Activated gamma-delta T cell treated with anti-CD3 and anti-CD28 coated beads, Interleukin-2, amount 50 U/mL, for 16 hours (primary cell): ENCODE results near the gene H2BW2.
"Not testable (repeated sequence)": the region's sequence is repeated elsewhere in the genome, so short reads cannot be mapped to it uniquely, and the experiment has no call there.

Experiments used
- DNase-seq: peaks from one replicate; pipeline ENCODE4 v3.0.0-alpha.2; 2020; ENCODE audit warnings: low read depth

Gene H2BW2

DNA sequence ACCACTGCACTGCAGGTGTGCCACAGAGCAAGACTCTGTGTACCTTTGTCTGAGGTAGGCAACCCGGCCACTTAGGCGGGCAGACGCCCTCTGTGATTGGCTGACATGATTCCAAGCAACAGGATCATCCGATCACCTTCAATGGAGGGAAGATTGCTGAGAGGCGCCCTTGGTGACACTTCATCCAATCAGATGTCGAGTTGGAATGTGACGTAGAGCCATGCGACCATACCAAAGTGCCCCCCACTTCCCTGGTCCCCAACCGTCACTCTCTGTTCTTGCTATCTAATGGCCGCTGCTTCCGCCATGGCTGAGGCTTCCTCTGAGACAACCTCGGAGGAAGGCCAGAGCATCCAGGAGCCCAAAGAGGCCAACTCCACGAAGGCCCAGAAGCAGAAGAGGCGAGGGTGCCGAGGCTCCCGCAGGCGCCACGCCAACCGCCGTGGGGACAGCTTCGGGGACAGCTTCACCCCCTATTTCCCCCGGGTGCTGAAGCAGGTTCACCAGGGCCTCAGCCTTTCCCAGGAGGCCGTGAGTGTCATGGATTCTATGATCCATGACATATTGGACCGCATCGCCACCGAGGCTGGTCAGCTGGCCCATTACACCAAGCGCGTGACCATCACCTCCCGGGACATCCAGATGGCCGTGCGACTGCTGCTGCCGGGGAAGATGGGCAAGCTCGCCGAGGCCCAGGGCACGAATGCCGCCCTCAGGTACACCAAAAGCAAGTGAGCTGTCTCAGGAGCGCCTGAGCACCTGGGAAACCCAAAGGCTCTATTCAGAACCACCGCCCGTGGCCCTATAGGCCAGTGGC is at the start of gene H2BW2:
Gene H2BW2, plus strand, starts transcription at position 268 of the 817 bp plus-strand sequence. Its CDS starts 39 bp downstream, at position 307.
- no peak for DNase-seq

DNA sequence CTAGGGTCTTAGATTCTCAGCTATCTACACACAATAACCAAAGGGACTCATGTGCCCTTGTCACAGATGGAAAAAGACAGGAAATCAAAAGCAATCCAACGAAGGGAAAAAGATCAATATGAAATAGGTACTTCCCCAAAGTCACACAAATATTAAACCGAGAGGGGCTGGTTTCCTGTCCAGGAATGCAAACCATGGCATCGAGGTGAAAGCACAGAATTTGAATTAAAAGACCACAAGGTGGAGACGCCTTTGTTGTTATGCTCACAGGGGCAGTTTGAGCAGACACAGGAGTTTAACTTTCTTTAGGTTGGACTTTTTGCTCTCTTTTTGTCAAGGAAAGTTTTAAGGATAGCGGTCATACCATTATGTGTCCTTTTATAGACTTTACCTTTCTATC is 40.5 kb upstream of the H2BW2 start:
- DNase-seq, result no peak

DNA sequence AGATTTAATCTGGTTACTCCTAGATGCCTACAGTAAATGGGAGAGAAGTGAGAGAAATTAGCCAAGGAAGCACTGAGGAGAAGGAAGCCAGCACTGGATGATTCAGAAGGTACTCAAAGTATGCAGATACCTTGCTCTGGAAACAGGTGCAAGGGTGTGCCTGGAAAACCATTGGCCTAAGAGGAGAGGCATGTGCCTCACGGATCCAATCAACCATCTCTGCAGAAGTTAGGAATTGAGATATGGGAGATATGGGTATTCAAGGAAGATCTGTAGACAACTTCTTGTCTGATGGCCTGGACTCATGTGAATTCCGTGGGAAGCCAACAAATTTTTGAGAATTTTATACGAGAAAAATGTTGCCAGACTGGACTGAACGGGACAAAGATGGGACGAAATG is 30.9 kb upstream of the H2BW2 start:
- no peak for DNase-seq

DNA sequence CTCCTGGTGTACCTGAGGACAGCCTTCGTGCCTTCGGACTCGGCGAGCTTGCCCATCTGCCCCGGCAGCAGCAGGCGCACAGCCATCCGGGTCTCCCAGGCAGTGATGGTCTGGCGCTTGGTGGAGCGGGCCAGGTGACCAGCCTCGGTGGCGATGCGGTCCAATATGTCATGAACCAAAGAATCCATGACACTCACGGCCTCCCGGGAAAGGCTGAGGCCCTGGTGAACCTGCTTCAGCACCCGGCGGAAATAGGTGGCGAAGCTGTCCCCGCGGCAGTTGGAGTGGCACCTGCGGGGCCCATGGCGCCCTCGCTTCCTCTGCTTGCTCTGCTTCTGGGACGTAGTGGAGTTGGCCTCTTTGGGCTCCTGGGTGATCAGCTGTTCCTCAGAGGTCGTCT is 26.6 kb upstream of the H2BW2 start:
- no peak for DNase-seq

DNA sequence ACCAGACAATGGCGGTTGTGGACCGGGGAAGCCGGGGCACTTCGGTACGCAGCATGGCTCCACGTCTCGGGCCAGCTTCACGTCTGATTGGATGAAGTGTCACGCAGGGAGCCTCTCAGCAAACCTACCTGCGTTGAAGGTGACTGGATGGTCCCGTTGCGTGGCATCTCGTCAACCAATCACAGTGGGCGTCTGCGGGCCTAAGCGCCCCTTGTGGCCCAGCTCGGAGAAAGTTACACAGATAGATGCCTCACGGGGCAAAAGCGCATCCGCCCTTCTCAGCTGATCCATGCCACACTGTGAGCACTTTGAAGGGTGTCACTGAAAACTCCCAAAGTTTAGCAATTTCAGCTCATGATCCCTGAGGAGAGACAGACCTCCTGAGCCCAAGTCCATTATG is 26.1 kb upstream of the H2BW2 start, which contains the start of gene H2BW1:
Gene H2BW1, minus strand, starts transcription at position 103 of the 400 bp plus-strand sequence. CDS start 132 bp downstream, outside the sequence.
- no peak for DNase-seq

DNA sequence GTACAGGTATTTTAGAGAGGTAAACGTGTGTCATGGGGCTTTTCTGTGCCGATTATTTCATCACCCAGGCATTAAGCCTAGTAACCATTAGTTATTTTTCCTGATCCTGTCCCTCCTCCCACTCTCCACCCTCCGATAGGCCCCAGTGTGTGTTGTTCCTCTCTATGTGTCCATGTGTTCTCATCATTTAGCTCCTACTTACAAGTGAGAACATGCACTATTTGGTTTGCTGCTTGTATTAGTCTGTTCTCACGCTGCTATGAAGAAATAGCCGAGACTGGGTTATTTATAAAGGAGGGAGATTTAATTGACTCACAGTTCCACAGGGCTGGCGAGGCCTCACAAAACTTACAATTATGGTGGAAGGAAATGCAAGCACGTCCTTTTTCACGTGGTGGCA is 24.2 kb upstream of the H2BW2 start:
- not testable (repeated sequence) for DNase-seq

DNA sequence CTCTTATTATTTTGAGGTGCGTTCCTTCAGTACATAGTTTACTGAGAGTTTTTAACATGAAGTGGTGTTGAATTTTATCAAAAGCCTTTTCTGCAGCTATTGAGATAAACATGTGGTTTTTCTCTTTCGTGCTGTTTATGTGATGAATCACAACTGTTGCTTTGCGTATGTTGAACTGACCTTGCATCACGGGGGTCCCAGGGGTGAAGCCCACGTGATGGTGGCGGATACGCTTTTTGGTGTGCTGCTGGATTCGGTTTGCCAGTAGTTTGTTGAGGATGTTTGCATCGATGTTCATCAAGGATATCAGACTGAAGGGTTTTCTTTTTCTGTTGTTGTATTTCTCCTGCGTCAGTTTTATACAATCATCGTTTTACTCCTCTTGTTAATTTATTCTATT is 21.6 kb upstream of the H2BW2 start:
- no peak for DNase-seq

DNA sequence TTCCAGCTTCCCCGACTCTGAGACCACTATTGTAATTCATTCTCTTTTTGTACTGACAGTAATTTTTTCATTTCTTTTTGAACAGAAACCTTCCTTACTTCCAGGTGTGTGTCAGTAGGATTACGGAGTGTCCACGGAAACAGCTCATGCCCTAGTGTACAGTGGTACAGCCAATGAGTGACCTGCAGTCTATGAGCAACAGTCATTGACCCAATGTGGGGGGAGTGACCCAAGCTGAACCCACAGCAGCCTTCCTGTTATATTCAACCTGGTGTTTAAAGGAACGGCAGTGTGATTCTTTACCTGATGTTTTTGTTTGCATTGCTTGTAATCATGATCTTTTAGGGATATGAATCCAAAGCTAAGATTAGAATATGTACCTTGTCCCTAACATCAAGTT is 1.2 kb downstream of the H2BW2 start:
- no peak for DNase-seq

DNA sequence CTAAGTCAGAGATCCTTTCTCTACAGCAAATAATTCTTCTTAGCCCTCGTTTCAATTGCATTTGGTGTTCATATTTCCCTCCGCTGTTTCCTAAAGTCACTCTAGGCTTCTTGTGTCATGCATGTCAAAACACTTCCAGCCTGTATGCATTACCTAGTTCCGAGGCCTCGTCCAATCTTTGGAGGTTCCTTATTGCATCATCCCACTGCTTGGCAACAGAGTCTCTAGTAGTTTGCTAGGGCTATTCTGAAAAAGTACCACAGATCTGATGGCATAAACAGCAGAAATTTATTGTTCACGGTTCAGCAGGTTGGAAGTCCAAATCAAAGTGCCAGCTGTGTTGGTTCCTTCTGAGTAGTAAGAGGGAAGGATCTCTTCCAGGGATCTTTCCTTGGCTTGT is 5.9 kb downstream of the H2BW2 start:
- no peak for DNase-seq

DNA sequence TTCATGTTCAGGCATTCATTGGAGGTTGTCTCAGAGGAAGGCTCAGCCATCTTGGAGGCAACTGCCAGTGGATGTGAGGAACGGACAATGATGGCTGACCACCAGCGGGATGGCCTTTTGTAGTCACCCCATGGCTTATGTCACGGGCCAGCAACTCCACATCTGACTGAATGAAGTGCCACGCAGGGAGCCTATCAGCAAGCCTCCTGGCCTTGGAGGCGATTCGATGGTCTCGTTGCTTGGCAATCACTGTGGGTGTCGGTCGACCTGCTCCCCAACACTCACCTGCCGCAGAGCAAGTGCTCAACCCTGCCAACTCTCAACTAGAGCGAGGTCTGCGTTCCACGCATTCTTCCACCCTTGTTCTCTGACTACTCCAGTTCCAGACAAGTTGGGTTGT is 7.4 kb downstream of the H2BW2 start:
- no peak for DNase-seq

DNA sequence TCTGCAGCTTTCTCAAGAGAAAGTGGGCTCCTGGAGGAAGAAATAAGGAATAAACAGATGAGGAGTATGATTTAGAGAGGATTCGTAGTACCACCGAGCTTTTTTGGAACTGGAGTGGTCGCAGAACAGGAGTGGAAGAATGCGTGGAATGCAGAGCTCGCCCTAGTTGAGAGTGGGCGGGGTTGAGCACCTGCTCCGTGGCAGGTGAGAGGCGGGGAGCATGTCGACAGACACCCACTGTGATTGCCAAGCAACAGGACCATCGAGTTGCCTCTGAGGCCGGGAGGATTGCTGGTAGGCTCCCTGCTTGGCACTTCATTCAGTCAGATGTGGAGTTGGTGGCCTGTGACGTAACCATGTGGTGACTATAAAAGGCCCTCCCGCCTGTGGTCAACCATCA is 15.2 kb downstream of the H2BW2 start:
- DNase-seq, result not testable (repeated sequence)

DNA sequence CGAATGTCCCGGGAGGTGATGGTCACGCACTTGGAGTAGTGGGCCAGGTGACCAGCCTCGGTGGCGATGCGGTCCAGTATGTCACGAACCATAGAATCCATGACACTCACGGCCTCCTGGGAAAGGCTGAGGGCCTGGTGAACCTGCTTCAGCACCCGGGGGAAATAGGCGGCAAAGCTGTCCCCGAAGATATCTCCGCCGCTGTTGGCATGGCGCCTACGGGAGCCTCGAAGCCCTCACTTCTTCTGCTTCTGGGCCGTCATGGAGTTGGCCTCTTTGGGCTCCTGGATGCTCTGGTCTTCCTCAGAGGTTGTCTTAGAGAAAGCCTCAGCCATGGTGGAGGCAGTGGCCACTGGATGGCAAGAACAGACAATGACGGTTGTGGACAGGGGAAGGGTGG is 22.9 kb downstream of the H2BW2 start:
- DNase-seq, result not testable (repeated sequence)

DNA sequence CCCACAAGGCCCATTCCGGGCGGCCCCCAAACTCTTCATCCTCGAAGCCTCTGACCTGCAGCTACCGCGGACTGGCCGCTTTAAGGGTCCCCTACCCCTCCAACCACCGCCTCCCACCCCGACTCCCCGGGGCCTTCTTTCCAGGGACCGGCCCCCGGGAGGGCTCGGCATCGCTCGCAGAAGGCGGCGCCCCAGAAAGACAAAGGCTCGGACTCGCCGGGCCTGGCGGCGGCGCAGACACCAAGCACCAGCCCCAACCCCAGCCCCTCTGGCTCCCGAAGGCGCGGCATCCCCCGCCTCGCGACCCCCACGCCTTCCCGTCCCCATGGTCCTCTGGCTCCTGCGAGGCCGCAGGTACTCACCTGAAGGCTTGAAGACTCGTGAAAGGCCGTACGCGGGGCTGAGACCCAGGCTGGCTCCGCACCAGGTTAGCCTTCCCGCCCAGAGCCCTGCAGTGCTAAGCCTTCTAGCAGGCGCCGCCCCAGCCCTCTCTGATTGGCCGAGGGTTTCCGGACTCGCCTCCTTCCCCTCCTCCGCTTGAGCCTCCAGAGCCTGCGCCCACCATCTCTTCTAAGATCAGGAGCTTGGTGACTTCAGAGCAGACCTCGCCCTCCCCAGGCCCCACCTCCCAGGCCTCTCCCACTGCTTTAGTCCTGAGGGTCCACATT is 36.2 kb downstream of the H2BW2 start, which contains the start of gene TMSB15C:
Gene TMSB15C, minus strand, starts transcription at position 459 of the 668 bp plus-strand sequence.
- not testable (repeated sequence) for DNase-seq

DNA sequence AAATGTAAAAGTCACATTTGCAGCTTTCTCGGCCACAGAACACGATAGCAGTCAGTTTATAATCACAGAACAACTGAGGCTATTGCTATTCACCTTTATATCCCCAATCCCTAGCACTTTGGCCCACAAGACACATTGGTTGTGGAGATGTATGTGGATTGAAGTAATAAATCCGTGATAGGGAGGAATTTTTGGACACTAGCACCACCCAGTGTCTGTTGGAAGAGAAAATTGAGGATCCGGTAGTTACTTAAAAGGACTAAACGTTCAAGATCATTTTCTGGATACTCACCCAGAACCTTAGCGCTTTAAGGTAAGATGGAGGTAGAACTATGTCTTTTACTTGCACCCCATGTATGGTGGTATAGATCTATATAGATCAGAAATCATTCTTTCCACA is 38.1 kb downstream of the H2BW2 start:
- not testable (repeated sequence) for DNase-seq

DNA sequence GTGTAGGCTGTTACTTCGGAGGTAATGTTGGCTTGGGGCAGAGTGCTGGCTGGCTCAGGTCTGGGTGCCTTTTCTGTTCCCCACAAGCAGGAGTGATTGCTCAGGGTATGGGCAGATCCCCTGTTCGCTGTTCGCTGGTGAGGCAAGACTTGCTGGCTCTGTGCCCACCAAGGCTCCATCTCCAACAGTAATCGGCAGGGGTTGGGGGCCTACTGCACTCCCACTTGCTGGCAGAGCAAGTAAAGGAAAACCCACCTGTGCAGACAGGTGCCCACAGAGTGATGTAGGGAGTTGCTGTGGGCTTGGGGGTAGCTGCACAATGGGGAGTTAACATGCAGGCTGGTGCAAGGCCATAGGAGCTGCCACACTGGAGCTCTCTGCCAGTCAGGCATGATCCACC is 44.3 kb downstream of the H2BW2 start:
- no peak for DNase-seq

DNA sequence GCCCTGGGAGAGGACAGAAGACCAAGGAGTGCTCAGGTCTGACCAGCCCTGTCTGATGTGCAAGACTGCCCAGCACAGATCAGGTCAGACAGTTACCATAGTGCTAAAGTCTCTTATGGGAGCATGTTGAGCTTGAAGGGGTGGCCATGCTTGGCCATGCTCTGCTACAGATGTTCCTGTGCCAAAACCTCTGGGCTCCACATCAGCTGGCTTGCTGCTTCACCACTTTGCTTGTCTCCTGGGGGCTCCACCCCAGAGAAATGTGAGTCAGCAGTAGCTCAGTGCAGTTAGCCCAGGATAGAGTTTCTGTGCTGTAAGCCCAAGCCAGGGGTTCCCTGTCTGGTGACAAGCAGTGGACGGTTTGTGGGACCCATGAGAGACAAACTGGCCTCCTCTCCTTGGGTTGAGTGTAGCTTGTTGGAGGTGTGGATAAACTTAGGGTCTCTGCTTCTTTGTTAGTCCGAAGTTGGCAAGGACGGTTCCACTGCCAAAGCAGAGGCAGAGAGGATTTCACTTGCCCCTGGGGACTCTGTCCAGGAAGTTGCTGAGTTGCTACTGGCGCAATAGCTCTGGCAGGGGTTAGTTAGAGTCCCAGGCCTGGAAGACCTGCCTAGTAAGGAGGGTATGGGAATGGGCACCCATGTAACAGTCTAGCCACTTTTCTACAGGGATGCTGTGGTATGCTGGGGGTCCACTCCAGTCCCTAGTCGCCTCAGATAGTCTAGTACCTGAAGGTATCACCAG is 45.0 kb downstream of the H2BW2 start:
- no peak for DNase-seq

DNA sequence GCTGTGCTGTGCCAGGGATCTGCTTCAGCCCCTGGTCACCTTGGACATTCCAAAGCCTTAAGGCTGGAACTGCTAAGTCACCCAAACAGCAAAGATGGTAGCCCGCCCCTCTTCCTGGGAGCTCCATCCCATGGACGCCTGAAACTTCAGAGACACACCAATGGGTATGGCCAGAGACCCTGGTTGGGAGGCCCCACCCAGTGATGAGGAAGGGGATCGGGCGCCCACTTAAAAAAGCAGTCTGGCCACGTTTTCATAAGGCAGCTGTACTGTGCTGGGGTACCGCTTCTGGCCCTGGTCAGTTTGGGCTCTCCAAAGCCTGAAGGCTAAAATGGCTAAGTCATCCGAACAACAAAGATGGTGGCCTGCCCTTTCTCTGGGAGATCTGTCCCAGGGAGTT is 45.7 kb downstream of the H2BW2 start:
- DNase-seq, result no peak

DNA sequence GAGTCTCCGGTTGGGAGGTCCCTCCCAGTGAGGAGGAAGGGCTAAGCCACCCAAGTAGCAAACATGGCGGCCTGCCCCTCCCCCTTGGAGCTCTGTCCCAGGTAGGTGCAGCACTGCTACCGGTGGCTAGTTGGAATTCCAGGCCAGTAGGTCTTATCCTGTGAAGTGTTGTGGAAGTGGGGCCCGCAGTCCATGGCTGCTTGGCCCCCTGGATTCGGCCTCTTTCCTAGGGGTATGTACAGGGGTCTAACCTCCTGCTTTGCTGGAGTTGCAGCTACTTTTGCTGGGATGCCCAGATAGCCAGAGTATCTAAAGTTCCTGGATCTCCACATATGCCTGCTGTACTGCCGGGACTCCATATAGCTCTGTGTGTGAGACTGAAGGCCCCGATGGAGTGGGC is 46.2 kb downstream of the H2BW2 start:
- no peak for DNase-seq
